ENCODE data around the gene P2RX7. TPM values are rescaled to one million over a fixed set of nuclear protein-coding genes. Genes with fewer than 3 reads are reported as not detected.

P2RX7 gene
- total RNA-seq, 3 donors from 2014 or later: 3.8 to 8.5 (median 3.9) TPM

DNA sequence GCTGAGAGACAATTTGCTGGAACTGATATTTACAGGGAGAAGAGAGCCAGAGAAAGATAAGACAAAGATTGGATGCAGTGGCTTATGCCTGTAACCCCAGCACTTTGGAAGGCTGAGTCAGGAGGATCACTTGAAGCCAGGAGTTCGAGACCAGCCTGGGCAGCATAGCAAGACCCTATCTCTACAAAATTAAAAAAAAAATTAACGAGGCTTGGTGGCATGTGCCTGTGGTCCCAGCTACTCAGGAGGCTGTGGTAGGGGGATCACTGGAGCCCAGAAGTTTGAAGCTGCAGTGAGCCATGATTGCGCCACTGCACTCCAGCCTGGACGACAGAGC lies 2.9 kb upstream of the P2RX7 start:
- TF ChIP-seq POLR2A (IDR thresholded peaks at IDR 0.05) (no peak), POLR2AphosphoS5 (IDR thresholded peaks at IDR 0.05) (no peak)
- TF ChIP-seq, protein P1, sequence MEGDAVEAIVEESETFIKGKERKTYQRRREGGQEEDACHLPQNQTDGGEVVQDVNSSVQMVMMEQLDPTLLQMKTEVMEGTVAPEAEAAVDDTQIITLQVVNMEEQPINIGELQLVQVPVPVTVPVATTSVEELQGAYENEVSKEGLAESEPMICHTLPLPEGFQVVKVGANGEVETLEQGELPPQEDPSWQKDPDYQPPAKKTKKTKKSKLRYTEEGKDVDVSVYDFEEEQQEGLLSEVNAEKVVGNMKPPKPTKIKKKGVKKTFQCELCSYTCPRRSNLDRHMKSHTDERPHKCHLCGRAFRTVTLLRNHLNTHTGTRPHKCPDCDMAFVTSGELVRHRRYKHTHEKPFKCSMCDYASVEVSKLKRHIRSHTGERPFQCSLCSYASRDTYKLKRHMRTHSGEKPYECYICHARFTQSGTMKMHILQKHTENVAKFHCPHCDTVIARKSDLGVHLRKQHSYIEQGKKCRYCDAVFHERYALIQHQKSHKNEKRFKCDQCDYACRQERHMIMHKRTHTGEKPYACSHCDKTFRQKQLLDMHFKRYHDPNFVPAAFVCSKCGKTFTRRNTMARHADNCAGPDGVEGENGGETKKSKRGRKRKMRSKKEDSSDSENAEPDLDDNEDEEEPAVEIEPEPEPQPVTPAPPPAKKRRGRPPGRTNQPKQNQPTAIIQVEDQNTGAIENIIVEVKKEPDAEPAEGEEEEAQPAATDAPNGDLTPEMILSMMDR (IDR thresholded peaks at IDR 0.05): no peak
- Histone ChIP-seq H3K27me3 (no peaks in the 10 kb centered on the region), H3K27ac (peak overlapping the region; percentile 40 to 68), H3K36me3 (no peaks in the 10 kb centered on the region), H3K4me3 (no peak overlapping the region), H3K9me3 (no peaks in the 10 kb centered on the region), H3K4me1 (peaks cover 3 to 4% of the 10 kb centered on the region in 2 donors)
- intact Hi-C loops (cut with DNase I; ENCODE audit: low total_unique reads): no loop called here
- DNase-seq (ENCODE audit: low spot score in 2 of 2): no peak

DNA sequence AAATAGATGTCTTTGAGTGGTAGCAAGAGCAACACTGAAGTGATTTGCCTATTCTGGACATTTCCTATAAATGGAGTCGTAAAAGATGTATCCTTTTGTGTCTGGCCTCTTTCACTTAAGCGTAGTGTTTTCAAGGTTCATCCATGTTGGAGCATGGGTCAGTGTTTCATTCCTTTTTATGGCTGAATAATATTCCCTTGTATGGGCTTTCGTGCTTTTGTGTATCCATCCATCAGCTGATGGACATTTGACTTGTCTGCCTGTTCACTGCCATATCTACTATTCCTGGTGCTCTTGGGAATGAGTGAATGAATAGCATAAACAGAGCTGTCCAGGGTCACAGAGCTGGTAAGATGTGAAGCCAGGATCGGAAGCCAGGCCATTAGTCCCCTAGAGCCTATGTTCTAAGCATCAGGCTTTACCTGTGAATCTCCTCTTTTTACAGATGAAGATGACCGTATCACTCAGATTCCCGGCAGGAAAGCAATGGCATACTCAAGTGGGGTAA lies 1.8 kb upstream of the P2RX7 start:
- intact Hi-C loops (cut with DNase I; ENCODE audit: low total_unique reads): no loop called here
- no peaks in the 10 kb centered on the region for H3K27me3 ChIP-seq
- no peak for TF ChIP-seq POLR2A (IDR thresholded peaks at IDR 0.05)
- TF ChIP-seq POLR2AphosphoS5 (IDR thresholded peaks at IDR 0.05): no peak
- TF ChIP-seq, protein P1 (IDR thresholded peaks at IDR 0.05): no peak
- H3K4me3 ChIP-seq: no peak overlapping the region
- no peak overlapping the region for H3K27ac ChIP-seq
- no peak for DNase-seq (ENCODE audit: low spot score in 2 of 2)
- H3K9me3 ChIP-seq: no peaks in the 10 kb centered on the region
- H3K36me3 ChIP-seq: no peaks in the 10 kb centered on the region
- H3K4me1 ChIP-seq: peaks cover 3 to 4% of the 10 kb centered on the region in 2 donors

DNA sequence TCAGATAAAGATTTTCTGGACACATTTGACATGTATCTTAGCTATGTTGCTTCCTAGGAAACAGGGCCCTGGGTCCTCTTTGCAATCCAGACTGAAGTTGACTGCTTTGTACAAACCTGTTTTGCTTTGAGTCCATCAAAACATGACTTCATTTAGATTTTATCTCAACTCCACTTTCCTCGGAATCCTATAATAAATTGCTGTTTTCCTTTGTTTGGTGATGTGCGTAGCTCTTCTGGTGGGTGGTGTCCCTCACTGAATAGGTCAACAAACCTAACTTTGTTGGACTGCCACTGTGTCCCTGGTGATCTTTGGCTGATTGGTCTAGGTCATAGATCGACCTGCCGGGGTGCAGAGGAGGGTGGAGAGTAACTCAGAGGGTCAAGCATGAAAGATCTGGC lies 735 bp upstream of the P2RX7 start:
- intact Hi-C loops (cut with DNase I; ENCODE audit: low total_unique reads): no loop called here
- Histone ChIP-seq H3K4me3 (no peak overlapping the region), H3K4me1 (peaks cover 3 to 4% of the 10 kb centered on the region in 2 donors), H3K27me3 (no peaks in the 10 kb centered on the region), H3K27ac (peak overlapping the region; percentile 80 to 87), H3K36me3 (no peaks in the 10 kb centered on the region), H3K9me3 (no peaks in the 10 kb centered on the region)
- no peak for DNase-seq (ENCODE audit: low spot score in 2 of 2)
- TF ChIP-seq POLR2A (IDR thresholded peaks at IDR 0.05) (no peak), POLR2AphosphoS5 (IDR thresholded peaks at IDR 0.05) (no peak)
- TF ChIP-seq, protein P1 (IDR thresholded peaks at IDR 0.05): no peak

DNA sequence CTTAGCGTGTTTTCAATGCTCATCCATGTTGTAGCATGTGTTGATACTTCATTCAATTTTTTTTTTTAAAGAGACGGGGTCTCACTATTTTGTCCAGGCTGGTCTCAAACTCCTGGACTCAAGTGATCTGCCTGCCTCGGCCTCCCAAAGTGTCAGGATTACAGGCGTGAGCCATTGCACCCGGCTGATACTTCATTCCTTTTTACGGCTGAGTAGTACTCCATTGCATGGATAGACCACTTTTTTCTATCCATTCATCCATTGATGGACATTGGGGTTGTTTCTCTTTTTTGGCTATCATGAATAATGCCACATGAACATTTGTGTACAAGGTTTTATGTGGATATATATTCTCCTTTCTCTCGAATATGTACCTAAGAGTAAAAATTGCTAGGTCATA lies 1.2 kb downstream of the P2RX7 start:
- no peaks in the 10 kb centered on the region for H3K36me3 ChIP-seq
- intact Hi-C loops (cut with DNase I; ENCODE audit: low total_unique reads): no loop called here
- H3K4me1 ChIP-seq: peaks cover 3 to 4% of the 10 kb centered on the region in 2 donors
- H3K9me3 ChIP-seq: no peaks in the 10 kb centered on the region
- H3K27me3 ChIP-seq: no peaks in the 10 kb centered on the region
- no peak for DNase-seq (ENCODE audit: low spot score in 2 of 2)
- peak overlapping the region in 1 of 2 donors; percentile 80 for H3K27ac ChIP-seq
- TF ChIP-seq, protein P1 (IDR thresholded peaks at IDR 0.05): no peak
- TF ChIP-seq POLR2A (IDR thresholded peaks at IDR 0.05) (no peak), POLR2AphosphoS5 (IDR thresholded peaks at IDR 0.05) (no peak)
- H3K4me3 ChIP-seq: no peak overlapping the region

DNA sequence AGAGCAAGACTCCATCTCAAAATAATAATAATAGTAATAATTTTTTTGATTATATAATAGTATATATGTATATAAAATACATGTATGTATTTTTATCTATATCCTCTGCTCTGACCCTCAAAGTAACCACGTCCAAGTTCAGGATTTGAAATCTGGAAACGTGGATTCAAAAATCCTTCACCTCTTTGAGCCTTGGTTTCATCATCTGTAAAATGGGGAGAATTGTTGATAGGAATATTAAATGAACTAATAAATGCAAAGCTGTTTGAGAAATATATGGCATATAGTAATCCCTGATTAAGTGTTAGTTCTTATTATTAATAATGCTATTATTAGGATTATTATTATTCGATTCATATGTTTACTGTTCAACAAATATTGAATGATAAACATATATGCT lies 2.6 kb downstream of the P2RX7 start:
- H3K36me3 ChIP-seq: no peaks in the 10 kb centered on the region
- no peak overlapping the region for H3K4me3 ChIP-seq
- no peaks in the 10 kb centered on the region for H3K9me3 ChIP-seq
- peaks cover 0 to 4% of the 10 kb centered on the region in 2 donors for H3K4me1 ChIP-seq
- TF ChIP-seq, protein P1 (IDR thresholded peaks at IDR 0.05): no peak
- TF ChIP-seq POLR2AphosphoS5 (IDR thresholded peaks at IDR 0.05) (no peak), POLR2A (IDR thresholded peaks at IDR 0.05) (no peak)
- H3K27ac ChIP-seq: no peak overlapping the region
- intact Hi-C loops (cut with DNase I; ENCODE audit: low total_unique reads): no loop called here
- DNase-seq (ENCODE audit: low spot score in 2 of 2): no peak
- no peaks in the 10 kb centered on the region for H3K27me3 ChIP-seq
